Choroid plexus epithelial cell (primary cell): Measurements from ENCODE around the gene MRPS18A.

Source experiments
- DNase-seq: peaks from one replicate; pipeline ENCODE4 v3.0.0-alpha.2; 2010; ENCODE audit warnings: low read depth
- H3K4me3 ChIP-seq: 2 replicates; pipeline ENCODE4 v1.5.1; 2011; ENCODE audit warnings: low read depth, mild to moderate bottlenecking, control low read depth, low read length, moderate library complexity
- TF ChIP-seq, protein P1 (sequence below): conservative IDR thresholded peaks from 2 replicates; pipeline ENCODE4 v1.5.1; 2011; ENCODE audit warnings: low read depth, mild to moderate bottlenecking, control low read depth, inconsistent platforms, low read length, moderate library complexity

The MRPS18A gene

GRCh38 chr6:43676962-43677606 lies 10.5 kb downstream of the MRPS18A start:
- TF ChIP-seq, protein P1, sequence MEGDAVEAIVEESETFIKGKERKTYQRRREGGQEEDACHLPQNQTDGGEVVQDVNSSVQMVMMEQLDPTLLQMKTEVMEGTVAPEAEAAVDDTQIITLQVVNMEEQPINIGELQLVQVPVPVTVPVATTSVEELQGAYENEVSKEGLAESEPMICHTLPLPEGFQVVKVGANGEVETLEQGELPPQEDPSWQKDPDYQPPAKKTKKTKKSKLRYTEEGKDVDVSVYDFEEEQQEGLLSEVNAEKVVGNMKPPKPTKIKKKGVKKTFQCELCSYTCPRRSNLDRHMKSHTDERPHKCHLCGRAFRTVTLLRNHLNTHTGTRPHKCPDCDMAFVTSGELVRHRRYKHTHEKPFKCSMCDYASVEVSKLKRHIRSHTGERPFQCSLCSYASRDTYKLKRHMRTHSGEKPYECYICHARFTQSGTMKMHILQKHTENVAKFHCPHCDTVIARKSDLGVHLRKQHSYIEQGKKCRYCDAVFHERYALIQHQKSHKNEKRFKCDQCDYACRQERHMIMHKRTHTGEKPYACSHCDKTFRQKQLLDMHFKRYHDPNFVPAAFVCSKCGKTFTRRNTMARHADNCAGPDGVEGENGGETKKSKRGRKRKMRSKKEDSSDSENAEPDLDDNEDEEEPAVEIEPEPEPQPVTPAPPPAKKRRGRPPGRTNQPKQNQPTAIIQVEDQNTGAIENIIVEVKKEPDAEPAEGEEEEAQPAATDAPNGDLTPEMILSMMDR, result no peak
- DNase-seq, result no peak
- H3K4me3 ChIP-seq, result no peak overlapping the region

DNA sequence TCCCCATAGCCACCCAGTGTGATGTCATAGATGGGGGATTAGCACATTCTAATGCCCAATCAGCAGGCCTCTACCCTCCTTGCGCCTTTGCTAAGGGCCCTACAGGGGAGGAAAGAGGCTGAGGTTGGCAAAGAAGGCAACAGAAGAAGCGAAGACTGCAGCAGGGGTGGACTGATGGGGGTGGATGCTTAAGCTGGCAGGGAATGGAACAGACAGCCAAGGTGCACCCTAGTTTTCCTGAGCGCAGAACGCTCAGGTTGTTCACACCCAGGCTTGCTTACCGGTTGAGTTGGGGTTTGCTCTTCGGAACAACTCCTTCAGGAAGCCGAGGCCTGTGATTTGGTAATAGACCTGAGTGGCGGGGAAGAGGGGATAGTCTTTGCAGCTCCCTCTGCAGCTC lies 12.7 kb downstream of the MRPS18A start:
- DNase-seq, result no peak
- H3K4me3 ChIP-seq, result no peak overlapping the region
- TF ChIP-seq, protein P1, result no peak

GRCh38 chr6:43674291-43674690 lies 13.3 kb downstream of the MRPS18A start:
- H3K4me3 ChIP-seq, result no peak overlapping the region
- TF ChIP-seq, protein P1, result no peak
- DNase-seq, result no peak

DNA sequence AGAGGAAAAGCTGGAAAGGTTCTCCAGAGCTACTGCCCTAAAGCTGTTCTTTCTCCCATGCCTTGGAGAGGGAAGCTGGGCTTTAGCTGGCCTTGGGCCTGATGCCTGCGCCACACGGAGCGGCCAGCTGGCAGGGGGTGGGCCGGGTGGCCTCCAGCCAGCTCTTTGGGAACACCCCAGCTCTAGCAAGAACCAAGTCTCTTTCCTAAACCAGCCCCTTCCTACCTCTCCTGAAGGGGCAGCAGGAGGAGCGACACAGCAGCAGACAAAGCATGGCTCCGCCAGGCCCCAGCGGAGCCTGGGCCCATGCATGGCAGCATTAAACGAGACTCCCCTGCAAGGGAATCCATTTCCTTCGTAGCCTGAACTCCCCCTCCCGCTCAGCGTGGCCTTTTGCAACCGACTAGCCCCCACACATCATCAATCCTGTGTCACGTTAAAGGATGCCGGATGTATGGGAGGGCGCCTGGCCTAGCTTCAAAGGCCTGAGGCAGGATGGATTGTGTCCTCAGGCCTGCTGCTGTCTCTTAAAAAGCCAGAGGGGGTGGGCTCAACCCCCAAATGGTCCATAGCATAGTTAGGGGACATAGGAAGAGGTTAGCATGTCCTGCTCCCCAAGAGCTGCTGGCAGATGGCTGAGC lies 14.0 kb downstream of the MRPS18A start:
- no peak for DNase-seq
- TF ChIP-seq, protein P1, result no peak
- no peak overlapping the region for H3K4me3 ChIP-seq

- H3K4me3 ChIP-seq, result no peak overlapping the region
- DNase-seq, result no peak
- TF ChIP-seq, protein P1, result no peak
Observed at GRCh38 chr6:43671801-43672690, 15.5 kb downstream of the MRPS18A start.

DNA sequence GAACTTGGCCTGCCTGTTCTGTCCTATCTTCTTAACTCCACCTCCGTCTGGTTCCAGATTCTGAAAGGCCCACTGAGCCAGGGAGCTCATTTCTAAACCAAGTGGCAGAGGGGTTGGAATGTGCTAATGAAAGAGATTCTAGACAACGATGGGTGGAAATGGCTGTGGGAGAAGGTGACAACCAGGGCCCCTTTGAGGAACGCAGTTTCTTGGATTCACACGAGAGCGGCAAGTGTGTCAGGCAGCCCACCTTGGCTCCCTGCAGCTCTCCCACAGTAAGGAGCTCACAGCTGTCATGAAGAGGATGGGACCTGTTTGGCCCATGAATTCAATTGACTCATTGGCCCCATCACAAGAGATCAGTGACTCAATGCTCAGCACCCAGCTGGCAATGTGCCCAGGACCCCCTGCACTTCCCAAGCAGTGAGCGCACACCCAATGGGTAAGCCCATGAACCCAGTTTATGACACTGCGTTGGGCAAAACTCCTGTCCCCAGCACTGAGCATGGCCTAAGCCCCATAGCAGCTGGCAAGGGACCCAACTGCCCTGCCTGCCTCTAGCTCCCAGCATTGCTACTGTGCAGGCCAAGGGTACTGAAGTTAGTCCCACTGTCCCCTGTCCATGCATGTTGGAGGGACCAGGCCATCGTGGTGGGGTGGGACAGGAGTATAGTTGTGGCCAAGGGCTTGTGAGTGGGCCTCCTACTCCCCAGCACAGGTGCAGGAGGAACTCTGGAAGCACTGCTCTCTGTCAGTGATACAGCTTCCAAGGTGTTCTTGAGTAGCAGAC lies 16.4 kb downstream of the MRPS18A start:
- TF ChIP-seq, protein P1, result no peak
- H3K4me3 ChIP-seq, result no peak overlapping the region
- no peak for DNase-seq
